Prostate gland (tissue), 2 donors: ENCODE measurements around the gene WSB2.

Source experiments
- CTCF ChIP-seq, 4 experiments: fragments of 200-600 bp in 2 of 4; fragments of 450-650 bp in 2 of 4; sonication (generic) in 2 of 4; IDR thresholded peaks; 1 replicate in 3 of 4; 2 replicates in 1 of 4; pipeline ENCODE4 v1.5.1; 2016 to 2019; ENCODE audit warnings: antibody characterized with exemption in 4 of 4, mild to moderate bottlenecking in 2 of 4, moderate library complexity in 2 of 4
- POLR2A ChIP-seq: fragments of 450-650 bp; IDR thresholded peaks from one replicate; pipeline ENCODE4 v1.6.1; 2016; ENCODE audit warnings: antibody characterized with exemption, mild to moderate bottlenecking
- POLR2AphosphoS5 ChIP-seq: sonication (generic); formaldehyde crosslinking; IDR thresholded peaks from one replicate; pipeline ENCODE4 v1.6.1; 2017; ENCODE audit warnings: antibody characterized with exemption

GRCh38 chr12:118015306-118015705 lies 45.7 kb downstream of the WSB2 start:
- TF ChIP-seq POLR2A = no peak
- TF ChIP-seq CTCF (IDR thresholded peaks at IDR 0.05) = no peak
- TF ChIP-seq POLR2AphosphoS5 = no peak
